NCI-H510A treated with DMSO at 0.1 percent for 48 hours (cell line): ENCODE measurements around the gene ARFGAP1.

Source experiments
- DNase-seq: peaks from one replicate; lab custom pipeline; 2025; lab: John Stamatoyannopoulos, UW

Gene ARFGAP1

DNA sequence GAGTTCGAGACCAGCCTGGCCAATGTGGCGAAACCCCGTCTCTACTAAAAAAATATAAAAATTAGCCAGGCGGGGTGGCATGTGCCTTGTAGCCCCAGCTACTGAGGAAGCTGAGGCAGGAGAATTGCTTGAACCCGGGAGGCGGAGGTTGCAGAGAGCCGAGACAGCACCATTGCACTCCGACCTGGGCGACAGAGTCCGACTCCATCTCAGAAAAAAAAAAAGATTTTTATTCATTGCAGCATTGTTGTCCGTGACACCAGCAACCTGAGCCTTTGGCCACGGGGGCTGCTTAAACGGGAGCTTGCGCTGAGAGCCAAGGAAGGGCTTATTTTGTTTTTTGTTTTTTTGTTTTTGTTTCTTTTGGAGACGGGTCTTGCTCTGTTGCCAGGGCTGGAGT is 7.3 kb downstream of the ARFGAP1 start:
- no peak for DNase-seq

DNA sequence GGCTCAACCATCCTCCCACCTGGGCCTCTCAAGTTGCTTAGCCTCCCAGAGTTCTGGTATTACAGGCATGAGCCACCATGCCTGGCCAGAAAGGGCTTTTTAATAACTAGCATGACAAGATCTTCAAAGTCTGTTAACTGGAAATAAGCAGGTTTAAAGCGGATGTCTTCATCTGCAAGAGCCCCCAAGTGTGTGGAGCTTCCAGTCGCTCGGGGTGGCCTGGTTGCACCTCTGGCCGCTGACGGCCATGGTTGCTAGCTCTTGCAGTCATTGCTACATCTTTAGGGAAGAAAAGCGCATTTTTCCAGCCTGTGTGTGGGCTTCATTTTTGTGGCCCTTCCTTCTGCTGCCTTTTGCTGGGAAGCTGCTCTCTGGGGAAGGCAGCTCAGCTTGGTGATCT is 7.8 kb downstream of the ARFGAP1 start:
- no peak for DNase-seq

DNA sequence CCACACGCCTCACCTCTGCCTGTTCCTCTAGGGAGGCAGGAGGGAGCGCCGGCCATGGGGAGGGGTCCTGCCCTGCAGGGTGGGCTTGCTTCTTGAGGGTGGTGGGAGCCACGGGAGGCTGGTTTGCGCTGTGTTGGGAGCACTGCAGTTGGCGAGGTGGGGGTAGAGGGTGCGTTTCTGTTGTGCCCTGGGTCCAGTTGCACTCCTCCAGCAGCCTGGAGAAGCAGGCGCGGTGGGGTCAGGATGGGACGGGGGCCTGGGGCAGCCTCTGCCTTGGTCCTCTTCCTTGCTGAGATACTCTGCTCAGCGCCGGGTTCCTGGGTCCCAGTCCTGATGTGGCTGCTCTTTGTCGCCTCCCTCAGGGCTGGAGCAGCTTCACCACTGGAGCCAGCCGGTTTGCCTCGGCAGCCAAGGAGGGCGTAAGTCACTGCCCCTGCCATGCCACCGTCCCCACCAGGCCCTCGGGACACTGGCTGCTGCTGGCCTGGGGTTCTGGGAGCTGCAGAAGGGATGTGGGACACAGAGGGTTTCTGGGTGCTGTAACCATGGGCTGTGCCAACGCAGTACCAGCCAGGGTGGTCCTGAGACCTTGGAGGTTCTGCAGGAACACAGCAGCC is 8.4 kb downstream of the ARFGAP1 start:
- DNase-seq, result no peak

DNA sequence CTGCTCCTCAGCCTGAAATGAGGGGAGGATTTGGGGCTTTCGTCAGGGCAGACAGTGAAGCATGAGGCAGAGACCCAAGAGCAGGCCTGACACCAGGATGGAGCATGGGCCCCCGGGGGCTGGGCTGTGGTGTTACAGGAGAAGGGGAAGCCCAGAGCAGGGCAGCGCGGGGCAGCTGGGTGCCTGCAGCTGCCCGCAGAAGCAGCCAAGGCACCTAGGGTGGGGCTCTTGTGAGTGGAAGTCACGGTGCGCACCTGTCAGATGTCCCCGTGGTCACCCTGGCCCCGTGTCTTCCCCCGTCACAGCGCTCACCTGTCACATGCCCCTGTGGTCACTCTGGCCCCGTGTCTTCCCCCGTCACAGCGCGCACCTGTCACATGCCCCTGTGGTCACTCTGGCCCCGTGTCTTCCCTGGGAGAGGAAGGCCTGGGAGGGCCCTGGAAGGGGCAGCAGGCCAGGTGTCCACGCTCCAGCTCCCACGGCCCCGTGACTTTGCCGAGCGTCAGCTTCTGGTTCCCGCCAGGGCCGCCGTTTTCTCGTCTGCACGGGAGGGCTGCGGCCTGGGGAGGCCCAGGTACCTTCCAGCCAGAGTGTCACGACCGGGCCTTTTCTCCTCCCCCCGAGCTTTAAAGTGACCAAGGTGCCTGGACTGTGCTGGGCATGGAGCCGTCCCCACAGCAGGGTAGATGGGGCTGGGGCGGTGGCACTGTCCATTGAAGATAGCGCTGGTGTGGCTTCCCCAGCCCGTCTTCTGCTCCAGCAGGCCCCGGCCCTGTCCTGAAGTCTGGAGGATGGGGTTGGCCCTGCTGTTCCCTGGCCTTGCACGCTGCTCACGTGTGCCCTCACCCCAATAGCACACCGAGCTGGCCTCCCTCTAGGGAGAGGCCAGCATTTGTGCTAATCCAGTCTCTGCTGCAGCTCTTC is 9.4 kb downstream of the ARFGAP1 start:
- no peak for DNase-seq

DNA sequence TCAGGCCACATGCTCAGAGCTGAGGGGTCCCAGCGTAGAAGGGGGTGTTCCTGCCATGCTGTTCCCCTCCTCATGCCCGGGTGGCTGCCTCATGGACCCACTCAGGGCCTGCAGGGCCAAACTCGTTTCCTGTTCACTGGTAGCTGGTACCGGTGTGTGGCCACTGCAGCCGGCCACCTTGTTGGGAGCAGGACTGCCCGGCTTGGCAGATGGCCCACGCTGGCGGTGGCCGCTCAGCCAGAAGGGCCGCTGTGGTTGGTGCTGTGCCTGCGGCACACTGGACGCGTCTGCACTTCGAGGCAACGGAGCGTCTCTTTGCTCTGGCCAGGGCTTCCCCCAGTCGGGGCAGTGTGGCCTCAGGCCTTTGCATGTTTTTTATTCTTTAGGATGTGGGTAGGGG is 10.3 kb downstream of the ARFGAP1 start:
- DNase-seq, result no peak

DNA sequence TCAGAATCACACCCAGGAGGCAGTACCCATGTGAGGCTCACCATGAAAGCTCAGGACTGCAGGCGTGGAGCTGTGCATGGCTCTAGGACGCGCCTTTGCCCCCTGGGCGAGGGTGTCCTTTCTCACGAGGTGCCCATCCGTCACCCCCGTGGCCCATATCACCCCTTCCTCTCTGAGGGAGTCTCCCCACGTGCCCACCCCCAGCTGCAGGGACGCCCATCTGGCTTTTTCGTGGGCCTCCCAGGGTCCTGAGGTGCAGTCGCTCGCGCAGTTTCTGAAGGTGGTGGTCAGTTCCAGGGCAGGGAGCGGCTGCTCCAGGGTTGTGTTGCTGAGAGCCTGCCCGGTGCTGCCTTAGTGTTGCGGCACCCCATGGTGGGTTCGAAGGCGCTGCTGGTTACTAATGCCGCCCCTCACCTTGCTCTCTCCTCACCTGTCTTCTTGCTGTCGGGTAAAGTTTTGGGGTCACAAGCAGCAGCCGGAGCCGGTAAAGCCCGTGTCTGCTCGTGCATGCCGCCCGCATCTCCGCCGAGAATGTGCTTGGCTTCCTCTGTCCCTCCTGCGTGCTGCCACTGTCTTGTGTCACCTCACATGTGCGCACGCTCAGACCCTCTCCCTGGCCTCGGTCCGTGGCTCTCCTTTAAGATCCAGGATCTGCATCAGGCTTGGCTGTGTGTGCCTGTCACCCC is 10.9 kb downstream of the ARFGAP1 start:
- DNase-seq, result no peak

DNA sequence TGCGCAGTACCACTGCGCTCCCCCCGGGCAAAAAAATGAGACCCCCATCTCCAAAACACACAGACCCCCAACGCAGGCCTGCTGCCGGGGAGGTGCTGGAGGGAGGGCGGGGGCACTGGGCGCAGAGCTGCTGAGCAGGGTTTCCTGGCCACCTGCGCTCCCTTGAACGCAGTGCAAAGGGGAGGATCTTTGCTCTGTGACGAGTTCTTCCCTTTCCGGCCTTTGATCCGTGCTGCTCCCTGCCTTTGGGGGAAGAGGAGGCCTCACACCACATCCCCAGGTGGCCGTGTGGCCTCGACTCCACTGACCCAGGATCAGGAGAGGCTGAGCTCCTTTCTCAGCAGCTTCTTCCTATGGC is 11.4 kb downstream of the ARFGAP1 start:
- DNase-seq, result no peak

DNA sequence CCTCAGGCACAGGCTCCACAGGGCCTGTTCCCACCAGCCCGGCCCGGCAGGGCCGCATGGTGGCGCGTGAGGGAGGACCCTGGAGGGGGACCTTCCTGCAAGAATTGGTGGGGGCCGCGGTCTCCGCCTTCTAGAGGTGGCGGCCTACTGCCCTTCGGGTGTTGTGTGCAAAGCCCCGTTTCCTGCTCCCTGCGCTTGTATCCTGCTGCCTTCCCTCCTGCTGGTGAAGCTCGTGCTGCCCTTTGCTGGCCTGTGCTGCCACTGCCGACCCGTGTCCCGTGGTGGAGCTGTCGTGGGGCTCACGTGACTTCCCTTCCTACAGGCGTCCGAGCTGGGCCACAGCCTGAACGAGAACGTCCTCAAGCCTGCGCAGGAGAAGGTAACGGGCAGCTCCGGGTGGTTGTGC is 11.9 kb downstream of the ARFGAP1 start:
- DNase-seq, result no peak

DNA sequence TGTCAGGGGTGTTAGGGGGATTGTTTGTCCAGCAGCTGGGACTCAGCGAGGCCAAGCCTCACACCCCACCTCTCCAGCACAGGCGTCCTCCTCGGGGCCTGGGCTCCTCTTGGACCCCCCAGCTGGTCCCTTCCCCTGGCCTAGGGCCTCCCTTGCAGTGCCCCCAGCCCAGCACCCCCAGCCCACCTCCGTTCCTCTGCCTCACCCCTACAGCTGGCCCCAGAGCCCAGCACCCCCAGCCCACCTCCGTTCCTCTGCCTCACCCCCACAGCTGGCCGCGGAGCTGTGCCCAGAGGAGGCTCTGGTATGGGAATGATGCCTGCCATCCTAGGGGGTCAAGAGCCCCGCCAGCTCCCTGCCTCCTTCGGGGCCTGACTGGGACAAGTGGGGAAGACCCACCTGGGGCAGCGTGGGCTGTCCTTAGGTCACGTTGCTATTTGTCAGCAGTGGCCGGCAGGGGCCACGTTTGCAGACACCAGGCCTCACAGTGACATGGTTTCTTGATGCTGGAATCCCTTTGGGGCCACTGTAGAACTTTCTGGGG is 12.4 kb downstream of the ARFGAP1 start:
- DNase-seq, result no peak

DNA sequence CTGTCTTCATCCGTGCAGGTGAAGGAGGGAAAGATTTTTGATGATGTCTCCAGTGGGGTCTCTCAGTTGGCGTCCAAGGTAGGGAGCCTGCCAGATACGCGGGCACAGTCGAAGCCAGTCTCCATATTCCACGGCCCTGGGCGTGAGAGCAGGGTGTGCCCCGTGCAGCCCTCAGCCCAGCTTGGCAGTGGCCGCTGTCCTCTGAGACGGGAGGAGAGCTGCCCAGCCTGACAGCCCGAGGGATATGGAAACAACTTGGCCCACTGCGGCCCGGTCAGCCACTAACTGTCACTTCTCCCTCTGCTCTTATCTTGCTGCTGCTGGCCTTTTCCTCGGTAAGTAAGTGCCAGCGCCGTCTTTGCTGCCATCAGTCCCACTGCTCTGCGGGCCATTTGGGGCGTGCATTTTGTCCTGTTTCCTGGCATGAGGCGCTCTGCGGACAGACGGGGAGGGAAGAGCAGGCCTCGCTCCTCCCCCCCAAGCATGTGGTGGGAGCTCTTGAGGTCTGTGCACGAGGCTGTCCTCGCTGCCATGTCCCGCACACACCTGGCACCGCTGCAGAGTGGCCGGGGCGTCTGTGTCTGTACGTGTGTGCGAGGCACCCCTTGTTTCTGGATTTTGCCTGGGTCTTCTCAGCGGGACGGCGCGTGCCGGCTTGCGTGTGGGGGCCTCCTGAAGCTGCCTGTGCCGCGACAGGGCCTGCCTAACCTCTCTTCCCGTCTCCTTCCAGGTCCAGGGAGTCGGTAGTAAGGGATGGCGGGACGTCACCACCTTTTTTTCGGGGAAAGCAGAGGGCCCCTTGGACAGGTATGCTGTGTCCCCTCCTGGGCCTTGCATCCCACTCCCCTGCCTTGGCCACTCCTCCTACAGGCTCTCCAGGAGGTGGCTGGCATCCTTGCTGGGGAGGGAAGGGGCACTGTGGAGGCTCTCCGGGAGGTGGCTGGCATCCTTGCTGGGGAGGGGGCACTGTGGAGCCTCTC is 13.3 kb downstream of the ARFGAP1 start:
- no peak for DNase-seq

DNA sequence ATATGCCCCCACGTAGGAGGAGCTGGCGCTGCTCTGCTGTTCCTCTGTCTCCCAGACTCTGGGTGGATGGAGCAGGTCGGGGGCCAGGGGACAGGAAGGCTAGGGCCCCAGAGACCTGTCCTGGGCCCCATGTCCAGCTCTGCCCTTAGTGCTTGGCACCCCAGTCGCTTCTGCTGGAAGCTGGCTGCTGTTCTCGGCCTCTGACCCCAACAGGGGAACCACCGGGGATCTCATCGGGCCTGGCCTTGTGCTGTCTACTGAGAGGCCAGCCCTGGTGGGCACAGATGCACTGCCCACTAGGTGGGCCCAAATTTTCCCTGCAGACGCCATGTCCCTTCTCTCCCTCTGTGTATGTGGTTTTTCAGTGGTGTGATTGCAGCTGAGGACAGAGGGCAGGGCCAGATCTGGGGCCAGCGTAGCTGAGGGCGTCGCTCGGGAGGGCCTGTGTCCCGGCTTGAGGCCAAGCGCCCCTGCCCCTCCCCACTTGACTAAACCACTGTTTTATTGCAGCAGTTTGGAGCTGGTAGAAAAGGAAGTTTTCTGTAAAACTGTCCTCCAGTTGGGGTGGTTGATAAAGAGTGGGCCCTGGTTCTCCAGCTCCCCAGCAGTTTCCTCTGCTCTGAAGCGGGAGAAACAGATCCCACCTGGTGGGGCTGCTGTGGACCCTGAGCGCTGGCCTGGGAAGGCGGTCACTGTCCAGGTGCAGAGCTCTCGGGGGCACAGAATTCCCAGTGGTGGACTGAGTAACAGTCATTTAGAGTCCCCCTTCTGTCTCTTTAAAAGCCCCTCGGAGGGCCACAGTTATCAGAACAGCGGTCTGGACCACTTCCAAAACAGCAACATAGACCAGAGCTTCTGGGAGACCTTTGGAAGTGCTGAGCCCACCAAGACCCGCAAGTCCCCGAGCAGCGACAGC is 14.4 kb downstream of the ARFGAP1 start:
- DNase-seq, result no peak

DNA sequence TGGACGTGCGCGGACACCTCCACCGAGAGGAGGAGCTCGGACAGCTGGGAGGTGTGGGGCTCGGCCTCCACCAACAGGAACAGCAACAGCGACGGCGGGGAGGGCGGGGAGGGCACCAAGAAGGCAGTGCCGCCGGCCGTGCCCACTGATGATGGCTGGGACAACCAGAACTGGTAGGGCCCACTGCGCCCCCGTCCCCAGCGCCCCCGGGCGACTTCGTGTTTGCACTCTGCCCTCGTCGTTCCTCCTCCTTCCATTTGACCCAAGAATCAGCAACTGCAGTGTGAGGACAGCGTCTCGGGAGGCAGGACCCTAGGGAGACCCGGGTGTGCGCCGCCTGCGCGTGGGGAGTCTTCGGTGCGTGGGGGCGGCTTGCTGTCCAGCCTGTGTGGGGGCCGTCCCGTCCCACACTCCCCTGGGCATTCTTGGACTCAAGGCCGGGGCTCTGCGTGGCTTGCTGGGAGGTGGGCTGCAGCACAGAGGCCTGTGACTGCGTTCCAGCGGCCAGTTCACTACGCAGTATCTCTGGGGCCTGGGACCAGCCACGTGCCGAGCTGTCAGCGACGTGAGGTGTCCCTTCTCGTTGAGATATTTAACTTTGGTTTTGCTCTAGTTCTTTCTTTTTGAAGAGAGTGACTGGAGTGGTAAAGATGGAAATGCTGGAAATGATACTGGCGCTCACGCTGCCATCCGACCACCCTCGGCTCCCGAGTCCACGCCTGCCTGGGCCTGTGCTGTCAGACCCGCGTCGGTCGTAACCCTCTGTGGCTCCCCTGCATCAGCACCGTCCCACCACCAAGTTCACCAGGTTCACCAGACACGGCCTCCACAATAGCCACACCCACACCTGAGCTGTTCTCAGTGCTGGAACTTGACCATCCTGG is 15.3 kb downstream of the ARFGAP1 start:
- DNase-seq, result no peak

DNA sequence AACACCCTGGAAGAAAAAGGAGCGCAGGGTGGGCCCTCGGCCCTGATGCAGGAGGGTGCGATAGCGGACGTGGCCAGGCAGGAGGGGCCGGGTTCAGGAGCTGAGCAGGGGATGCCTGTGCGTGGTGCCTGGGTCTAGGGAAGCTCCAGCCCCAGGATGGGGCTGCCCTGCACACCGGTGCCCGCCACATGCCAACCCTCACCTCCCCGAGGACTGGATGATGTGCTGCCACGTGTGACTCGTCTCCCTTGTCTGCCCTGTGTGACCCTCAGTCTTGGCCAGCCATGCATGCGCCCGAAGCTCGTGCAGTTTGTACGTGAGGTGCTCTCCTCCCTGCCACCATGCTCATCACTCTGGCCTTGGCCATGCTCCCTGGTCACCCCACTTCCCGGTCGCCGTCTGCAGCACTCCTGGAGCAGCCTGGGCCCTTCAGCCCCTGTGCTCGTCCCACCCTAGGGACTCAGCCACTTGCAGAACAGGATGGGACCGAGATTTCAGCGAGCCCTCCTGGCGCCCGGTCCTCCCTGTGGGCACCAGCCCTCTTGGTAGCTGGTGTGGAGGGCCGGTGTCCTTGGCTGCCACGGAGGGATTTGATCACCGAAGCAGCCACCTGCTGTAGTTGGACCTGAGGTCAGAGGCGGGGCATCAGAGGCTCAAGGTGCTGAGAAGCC is 16.1 kb downstream of the ARFGAP1 start:
- no peak for DNase-seq

DNA sequence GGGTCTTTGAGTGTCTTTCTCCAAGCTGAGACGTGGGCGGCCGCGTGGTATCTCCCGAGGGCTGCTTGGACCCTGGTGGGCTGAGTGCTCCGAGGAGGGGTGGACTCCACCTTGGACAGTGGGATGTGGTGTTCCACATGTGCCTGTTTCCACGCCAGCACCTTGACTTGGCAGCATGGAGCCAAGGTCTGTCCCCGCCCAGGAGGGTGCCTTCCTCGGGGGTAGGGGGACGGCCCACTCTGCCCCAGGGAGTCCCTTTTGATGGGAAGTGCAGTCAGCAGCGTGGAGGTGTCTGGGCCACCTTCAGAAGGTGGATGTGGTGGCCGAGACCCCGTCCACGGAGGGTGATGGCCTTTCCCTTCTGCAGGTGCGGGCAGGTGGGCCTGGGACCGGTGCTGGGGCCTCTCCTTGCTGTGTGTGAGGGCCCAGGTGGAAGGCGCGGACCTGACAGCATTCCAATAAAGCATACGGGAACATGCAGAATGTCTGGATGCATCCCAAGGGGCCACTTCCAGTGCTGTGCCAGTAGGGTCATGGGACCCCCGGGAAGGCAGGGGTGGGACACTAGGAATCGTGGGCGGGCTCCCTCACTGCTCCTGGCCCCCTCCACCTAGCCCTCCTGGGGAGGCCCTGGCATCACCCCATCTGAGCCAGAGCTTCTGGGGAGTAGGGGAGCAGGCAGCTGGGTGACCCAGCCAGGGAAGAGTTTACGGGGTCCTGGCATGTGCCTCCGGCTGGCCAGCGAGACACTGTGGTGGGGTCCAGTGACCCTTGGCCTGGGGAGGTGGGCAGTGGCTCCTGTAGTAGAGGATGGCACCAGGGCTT is 16.9 kb downstream of the ARFGAP1 start:
- DNase-seq, result no peak

DNA sequence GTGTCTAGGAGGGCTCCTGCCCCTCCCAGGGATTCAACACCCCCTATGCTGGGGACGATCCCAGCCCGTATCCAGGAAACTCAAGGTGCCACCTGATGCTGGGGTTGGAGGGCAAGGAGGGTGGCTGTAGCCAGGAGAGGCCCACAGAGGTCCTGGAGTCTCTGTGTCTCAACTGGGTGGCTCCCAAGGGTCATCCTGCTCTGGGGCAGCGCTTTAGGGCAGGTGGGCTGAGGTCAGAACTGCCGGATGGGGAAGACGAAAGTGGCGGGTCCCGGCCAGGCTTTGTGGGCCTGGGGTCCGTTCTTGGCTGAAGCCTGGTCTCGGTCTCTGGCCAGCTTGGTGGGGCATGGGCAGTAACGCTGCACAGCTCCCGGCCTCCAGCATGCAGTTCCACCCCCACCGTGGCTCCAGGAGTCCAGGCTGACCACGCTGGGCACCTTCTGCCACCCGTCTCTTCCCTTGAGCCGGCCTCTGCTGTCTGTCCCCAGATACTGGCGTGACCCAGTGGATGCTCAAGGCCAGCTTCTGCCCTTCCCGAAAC is 17.6 kb downstream of the ARFGAP1 start:
- DNase-seq, result no peak

DNA sequence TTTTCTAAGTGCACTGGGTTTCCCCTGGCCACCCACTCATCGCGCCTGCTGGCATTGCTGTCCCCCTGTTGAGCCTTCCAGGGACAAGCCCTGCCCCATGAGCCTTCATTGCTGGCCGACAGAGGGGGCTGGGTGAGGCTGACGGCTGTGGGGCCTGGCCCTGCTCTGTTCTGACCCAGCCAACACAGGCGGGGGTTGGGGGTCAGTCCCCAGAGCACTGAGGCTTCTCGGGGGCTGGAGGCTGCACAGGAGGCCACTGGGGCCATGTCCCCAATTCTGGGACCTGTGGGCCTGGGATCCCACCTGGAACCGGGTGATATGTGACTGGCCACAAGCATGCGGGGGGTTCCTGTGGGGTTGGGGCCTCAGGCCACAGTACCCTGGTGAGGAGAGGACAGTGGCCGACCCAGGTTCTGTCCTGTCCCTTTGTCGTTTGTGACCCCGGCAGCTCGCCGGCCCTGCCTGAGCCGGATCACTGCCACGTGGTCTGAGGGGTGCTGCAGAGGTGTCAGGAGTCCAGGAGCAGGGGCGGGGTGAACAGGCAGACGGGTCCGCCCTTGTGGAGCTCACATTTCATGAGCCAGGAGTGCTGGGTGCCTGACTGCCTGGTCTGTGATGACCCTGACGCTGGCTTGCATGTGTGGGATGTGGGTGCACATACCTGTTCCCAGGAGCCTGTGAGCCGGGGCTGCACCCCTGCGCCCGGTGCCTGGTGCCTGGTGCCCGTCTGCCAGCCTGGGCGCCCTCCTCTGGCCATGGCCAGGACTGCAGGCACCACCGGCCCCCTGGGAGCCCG is 18.3 kb downstream of the ARFGAP1 start:
- peak; percentile 46 for DNase-seq

DNA sequence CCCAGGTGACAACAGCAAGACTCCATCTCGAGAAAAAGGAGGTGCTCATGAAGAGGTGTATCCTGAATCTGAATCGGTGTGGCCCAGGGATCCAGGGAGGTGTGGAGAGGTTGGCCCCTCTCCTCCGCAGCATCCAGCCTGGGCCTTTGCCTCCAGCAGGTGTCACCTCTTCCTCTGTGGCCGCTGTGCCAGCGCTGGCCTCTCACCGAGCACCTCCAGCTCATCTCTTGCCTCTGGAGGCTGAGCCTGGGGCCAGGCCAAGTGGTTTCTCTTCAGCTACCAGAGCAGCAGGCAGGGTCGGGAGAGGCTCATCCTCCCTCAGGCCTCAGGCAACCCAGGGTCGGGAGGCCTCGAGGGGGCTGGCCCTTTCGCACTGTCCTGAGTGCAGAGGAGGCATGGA is 19.2 kb downstream of the ARFGAP1 start:
- no peak for DNase-seq
